Nephron (organoid): ENCODE results near the gene GLB1L2.

Experiments used
- H3K27ac Mint-ChIP-seq, 3 experiments: 2 replicates each; pipeline ENCODE4 v1.8.0; 2020; ENCODE audit warnings: mixed read lengths in 3 of 3, mild to moderate bottlenecking in 2 of 3, moderate library complexity in 1 of 3
- H3K27me3 Mint-ChIP-seq: 2 replicates; pipeline ENCODE4 v1.8.0; 2021; ENCODE audit warnings: low read depth, mild to moderate bottlenecking, moderate library complexity, mixed read lengths
- H3K36me3 Mint-ChIP-seq: 2 replicates; pipeline ENCODE4 v1.8.0; 2020; ENCODE audit warnings: low read depth, mixed read lengths
- H3K4me1 Mint-ChIP-seq: 2 replicates; pipeline ENCODE4 v1.8.0; 2020; ENCODE audit warnings: mixed read lengths
- H3K4me3 Mint-ChIP-seq, 3 experiments: 2 replicates each; pipeline ENCODE4 v1.8.0; 2020; ENCODE audit warnings: mild to moderate bottlenecking in 3 of 3, mixed read lengths in 3 of 3, moderate library complexity in 2 of 3
- H3K9me3 Mint-ChIP-seq: 2 replicates; pipeline ENCODE4 v1.8.0; 2020; ENCODE audit warnings: mixed read lengths
- CTCF ChIP-seq, 3 experiments: fragments of 200-600 bp; sonication (generic); IDR thresholded peaks; one replicate each; pipeline ENCODE4 v1.5.0; 2021; ENCODE audit warnings: antibody characterized with exemption in 3 of 3; ENCODE audit not compliant: unreplicated experiment in 3 of 3

The GLB1L2 gene

DNA sequence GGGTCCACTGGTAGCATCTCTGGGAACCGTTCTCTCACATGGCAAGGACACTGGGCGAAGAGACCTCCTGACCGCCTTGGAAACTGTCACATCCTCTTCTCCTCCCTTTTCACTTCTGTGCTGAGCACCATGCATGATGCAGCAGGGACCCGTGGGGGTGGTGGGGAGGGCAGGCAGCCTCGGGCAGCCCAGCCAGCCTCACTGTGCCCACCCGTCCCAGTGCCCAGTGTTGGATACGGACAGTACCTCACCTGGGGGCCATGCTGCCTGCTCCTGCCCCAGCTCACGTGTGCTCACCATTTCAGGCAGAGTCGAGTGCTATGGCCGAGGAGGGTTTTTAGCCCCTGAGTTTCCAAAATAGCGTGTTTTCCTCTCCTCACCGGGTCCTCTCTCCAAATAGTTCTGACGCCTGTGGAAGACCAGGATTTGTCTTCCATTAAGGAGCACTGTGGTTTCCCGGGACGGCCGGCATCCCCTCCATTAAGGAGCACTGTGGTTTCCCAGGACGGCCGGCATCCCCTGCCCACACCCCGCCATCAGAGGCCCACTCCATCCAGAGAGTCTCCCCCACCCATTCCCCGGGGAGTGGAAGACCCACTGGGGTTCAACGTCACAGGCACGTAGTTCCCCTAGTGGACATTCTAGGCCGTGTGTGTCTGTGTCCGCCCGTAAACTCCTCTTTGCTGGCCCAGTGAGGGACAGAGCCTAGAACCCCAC is 57.8 kb downstream of the GLB1L2 start:
- TF ChIP-seq CTCF (IDR thresholded peaks at IDR 0.05; ENCODE audit: unreplicated experiment in 3 of 3), result no peak
- Mint-ChIP-seq H3K27me3 (peaks cover 17% of the 10 kb centered on the region), H3K4me3 (no peak overlapping the region), H3K9me3 (no peaks in the 10 kb centered on the region), H3K27ac (no peak overlapping the region), H3K36me3 (no peaks in the 10 kb centered on the region), H3K4me1 (peaks cover 13% of the 10 kb centered on the region)

DNA sequence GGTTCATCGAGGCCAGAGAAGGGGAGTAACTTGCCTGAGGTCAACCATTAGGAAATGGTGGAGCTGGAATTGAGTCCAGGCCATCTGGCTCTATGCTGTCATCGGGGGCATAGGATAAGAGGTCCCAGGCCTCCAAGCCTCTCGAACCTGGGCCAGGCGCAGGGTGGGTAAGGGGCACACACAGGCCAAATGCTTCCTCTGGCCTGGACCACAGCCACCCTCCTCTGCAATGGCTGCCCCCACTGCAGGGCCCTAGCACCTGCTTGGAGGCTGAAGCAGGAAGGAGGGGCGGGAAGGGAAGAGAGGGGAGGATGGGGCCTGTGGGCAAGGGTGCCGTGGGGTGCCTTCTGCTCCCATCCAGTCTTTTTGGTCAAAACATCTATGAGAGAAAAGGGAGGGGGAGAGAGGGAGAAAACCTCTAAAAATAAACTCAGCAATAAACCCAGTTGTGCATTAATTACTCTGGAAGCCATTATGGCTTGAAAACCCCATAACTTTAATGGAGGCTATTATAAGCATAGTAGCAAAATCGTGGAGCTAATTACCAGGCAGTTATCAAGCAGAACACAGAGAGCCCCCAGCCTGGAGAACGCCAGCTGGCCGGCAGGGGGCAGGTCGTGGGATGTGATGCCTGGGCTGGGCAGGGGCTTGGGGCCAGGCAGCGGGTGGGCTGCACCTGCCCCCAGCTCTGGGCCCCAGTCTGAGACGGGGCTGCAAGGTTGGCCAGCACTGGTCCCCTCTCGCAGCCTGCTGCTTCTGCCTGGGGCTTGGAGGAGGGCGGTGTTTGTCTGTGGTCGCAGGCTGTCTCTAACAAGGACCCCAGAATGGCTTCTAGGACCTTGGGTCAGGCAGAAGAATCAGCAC is 59.1 kb downstream of the GLB1L2 start:
- Mint-ChIP-seq H3K27me3 (peaks cover 12% of the 10 kb centered on the region), H3K4me1 (peaks cover 9% of the 10 kb centered on the region), H3K4me3 (no peak overlapping the region), H3K9me3 (no peaks in the 10 kb centered on the region), H3K36me3 (no peaks in the 10 kb centered on the region), H3K27ac (no peak overlapping the region)
- no peak for TF ChIP-seq CTCF (IDR thresholded peaks at IDR 0.05; ENCODE audit: unreplicated experiment in 3 of 3)

GRCh38 chr11:134391656-134392055 is 59.9 kb downstream of the GLB1L2 start:
- H3K4me1 Mint-ChIP-seq, result peaks cover 2% of the 10 kb centered on the region
- peaks cover 10% of the 10 kb centered on the region for H3K27me3 Mint-ChIP-seq
- H3K27ac Mint-ChIP-seq, result no peak overlapping the region
- no peak overlapping the region for H3K4me3 Mint-ChIP-seq
- H3K36me3 Mint-ChIP-seq, result no peaks in the 10 kb centered on the region
- no peak for TF ChIP-seq CTCF (IDR thresholded peaks at IDR 0.05; ENCODE audit: unreplicated experiment in 3 of 3)
- H3K9me3 Mint-ChIP-seq, result no peaks in the 10 kb centered on the region

DNA sequence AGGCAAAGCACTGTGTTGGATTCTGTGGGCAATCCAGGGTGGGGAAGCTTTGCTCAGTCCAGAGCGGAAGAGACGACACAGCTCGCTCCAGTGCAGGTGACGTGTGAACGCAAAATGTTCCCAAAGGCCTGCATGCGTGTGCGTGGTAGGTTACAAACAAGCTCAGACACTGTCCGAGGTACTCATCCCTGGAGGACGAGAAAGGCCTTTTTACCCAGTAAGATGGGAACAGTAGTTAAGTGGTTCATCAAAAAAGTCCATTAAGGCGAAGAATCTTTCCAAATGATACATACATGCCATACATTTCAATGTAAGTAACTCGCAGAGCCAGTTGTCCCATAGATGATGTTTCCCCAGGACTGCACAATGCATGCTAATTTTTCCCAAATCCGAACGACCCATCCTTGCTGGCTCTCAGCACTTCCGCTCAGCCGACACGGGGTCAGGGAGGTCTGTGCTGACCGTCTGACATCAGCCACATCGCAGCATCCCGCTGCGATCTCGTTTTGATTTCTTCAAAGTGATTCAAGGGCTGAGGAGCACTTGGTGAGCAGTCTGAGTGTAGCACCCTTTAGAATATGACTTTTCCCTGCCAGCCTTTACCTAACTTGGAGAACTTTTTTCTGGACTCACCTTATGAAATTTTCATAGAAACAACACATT is 61.3 kb downstream of the GLB1L2 start:
- no peak for TF ChIP-seq CTCF (IDR thresholded peaks at IDR 0.05; ENCODE audit: unreplicated experiment in 3 of 3)
- Mint-ChIP-seq H3K27me3 (peaks cover 13% of the 10 kb centered on the region), H3K4me1 (no peaks in the 10 kb centered on the region), H3K9me3 (no peaks in the 10 kb centered on the region), H3K4me3 (no peak overlapping the region), H3K27ac (no peak overlapping the region), H3K36me3 (no peaks in the 10 kb centered on the region)

DNA sequence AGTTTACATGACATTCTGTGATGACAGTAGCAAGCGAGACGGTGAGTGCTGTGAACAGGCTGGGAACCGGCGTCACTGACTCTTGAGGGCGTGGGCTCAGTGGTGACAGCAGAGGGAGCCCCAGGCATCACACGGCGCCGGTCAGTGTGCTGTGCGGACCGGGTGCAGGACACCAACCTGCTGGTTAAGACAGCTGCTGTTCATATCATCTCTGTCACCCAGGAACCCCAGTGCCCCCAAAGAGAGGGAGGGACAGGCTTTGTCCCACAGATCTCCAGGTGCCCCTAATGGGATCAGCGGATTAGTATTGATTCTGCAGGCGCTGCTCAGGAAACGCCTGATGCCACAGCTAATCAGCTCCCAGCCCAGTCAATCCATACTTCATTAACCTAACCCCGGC is 61.9 kb downstream of the GLB1L2 start:
- no peaks in the 10 kb centered on the region for H3K36me3 Mint-ChIP-seq
- no peak overlapping the region for H3K27ac Mint-ChIP-seq
- H3K27me3 Mint-ChIP-seq, result peaks cover 13% of the 10 kb centered on the region
- H3K9me3 Mint-ChIP-seq, result no peaks in the 10 kb centered on the region
- peak in 2 of 3 experiments; percentile 27 to 46 for TF ChIP-seq CTCF (IDR thresholded peaks at IDR 0.05; ENCODE audit: unreplicated experiment in 3 of 3)
- H3K4me3 Mint-ChIP-seq, result no peak overlapping the region
- no peaks in the 10 kb centered on the region for H3K4me1 Mint-ChIP-seq
